ENCODE measurements around the gene PDZK1. TPM values are rescaled to one million over a fixed set of nuclear protein-coding genes. Genes with fewer than 3 reads are reported as not detected.
A peak's percentile ranks its signal among the peaks of the same experiment; 100 is the strongest.

PDZK1 gene
- total and polyA plus RNA-seq, 4 experiments from 2014 or later, result 0.45 TPM; not detected in 3

DNA sequence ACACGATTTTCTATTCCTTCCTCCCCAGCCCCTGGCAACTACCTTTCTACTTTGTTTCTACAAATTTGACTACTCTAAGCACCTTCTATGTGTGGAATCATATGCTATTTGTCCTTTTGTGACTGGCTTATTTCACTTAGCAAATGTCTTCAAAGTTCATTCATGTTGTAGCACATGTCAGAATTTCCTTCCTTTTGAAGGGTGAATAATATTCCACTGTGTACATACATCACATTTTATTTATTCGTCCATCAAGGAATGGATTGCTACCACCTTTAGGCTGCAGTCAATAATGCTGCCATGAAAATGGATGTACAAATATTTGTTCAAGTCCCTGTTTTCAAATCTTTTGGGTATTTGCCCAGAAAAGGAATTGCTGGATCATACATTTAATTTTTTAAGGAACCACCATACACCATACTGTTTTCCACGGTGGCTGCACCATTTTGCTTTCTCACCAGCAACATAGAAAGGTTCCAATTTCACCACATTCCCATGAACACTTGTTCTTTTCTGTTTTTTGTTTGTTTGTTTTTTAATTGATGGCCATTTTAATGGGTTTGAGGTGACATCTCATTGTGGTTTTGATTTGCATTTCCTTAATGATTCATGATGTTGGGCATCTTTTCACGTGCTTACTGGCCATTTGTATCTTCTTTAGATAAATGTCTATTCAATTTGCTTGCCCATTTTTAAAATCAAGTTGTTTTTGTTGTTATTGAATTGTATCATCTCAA lies 3.3 kb upstream of the PDZK1 start:
- DNase-seq, result no peak
- Mint-ChIP-seq H3K27me3 (peaks cover 0 to 1% of the 10 kb centered on the region in 2 donors), H3K4me3 (no peak overlapping the region), H3K4me1 (no peaks in the 10 kb centered on the region), H3K9me3 (peaks cover 0 to 2% (median 0%) of the 10 kb centered on the region in 8 donors), H3K36me3 (no peaks in the 10 kb centered on the region), H3K27ac (no peak overlapping the region)
- Histone ChIP-seq H3K4me3 (ENCODE audit: low read length in 2 of 2) (no peak overlapping the region), H3K27me3 (ENCODE audit: insufficient read depth, low read length) (no peaks in the 10 kb centered on the region), H3K27ac (ENCODE audit: low read depth, low read length) (no peak overlapping the region), H3K4me1 (ENCODE audit: insufficient read depth, low read length) (no peaks in the 10 kb centered on the region), H3K9me3 (ENCODE audit: control insufficient read depth in 1 of 2, low read length in 2 of 2) (no peaks in the 10 kb centered on the region), H3K36me3 (ENCODE audit: insufficient read depth, low read length) (no peaks in the 10 kb centered on the region)
- CTCF ChIA-PET (ENCODE audit: partially characterized antibody), result interaction anchor here (1.4 kb wide), 1 partner anchor 10 kb away, joined by 15 read pairs; no protein-coding TSS in a partner anchor
- POLR2A ChIA-PET (ENCODE audit: partially characterized antibody), result no interaction called here
- intact Hi-C loops (cut with micrococcal nuclease), result no loop called here

DNA sequence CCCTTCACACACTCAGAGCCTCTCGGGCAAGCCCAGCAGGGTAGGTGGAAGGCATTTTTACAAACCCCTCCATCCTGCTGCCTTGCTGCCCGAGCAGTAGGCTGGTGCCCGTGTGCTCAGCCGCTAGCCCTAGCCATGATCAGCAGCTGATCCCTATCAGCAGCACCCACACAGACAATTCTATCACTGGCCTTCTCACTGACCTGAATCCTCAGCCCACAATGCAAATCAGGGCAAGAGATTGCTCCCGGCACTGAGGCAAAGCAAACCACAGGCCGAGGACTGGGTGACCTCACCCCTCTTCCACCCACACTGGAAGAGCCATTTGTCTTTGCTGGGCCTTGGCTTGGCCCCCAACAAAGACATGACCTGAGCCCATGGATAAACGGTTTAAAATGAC lies 895 bp upstream of the PDZK1 start:
- Mint-ChIP-seq H3K36me3 (no peaks in the 10 kb centered on the region), H3K4me3 (no peak overlapping the region), H3K9me3 (peaks cover 0 to 2% (median 0%) of the 10 kb centered on the region in 8 donors), H3K27me3 (peaks cover 0 to 1% of the 10 kb centered on the region in 2 donors), H3K27ac (peak overlapping the region in 1 of 7 donors; percentile 52), H3K4me1 (no peaks in the 10 kb centered on the region)
- no peak overlapping the region for H3K27ac ChIP-seq (ENCODE audit: low read depth, low read length)
- no peaks in the 10 kb centered on the region for H3K4me1 ChIP-seq (ENCODE audit: insufficient read depth, low read length)
- POLR2A ChIA-PET (ENCODE audit: partially characterized antibody), result no interaction called here
- no peak for DNase-seq
- no peaks in the 10 kb centered on the region for H3K36me3 ChIP-seq (ENCODE audit: insufficient read depth, low read length)
- CTCF ChIA-PET (ENCODE audit: partially characterized antibody), result no interaction called here
- no peak overlapping the region for H3K4me3 ChIP-seq (ENCODE audit: low read length in 2 of 2)
- no peaks in the 10 kb centered on the region for H3K9me3 ChIP-seq (ENCODE audit: control insufficient read depth in 1 of 2, low read length in 2 of 2)
- intact Hi-C loops (cut with micrococcal nuclease), result no loop called here
- H3K27me3 ChIP-seq (ENCODE audit: insufficient read depth, low read length), result no peaks in the 10 kb centered on the region

DNA sequence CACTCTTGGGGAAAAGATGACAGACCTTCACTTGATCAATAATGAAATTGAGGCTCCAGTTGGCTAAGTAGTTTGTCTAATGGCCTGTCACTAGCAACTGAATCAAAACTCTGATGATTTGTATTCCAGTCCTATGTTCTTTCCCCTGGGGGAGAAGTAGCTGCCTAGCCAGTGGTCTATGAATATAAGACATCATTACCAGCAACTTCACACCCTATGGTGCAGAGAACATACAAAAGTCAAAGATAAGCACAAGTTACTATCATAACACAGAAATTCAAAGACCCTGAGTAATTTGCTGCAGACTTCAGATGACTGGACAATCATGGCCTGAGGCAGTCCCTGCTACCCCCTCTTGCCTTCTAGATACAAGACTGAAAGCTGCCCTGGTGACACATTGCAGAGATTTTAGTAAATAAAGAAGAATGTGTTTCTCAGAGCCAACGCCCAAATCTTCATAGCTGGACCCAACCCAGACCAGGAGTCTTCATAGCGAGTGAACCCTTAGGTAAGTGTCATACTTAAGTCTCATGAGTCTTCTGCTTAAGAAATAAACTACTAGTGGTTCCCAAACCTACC lies 993 bp downstream of the PDZK1 start:
- Histone ChIP-seq H3K36me3 (ENCODE audit: insufficient read depth, low read length) (no peaks in the 10 kb centered on the region), H3K4me1 (ENCODE audit: insufficient read depth, low read length) (no peaks in the 10 kb centered on the region), H3K4me3 (ENCODE audit: low read length in 2 of 2) (no peak overlapping the region), H3K9me3 (ENCODE audit: control insufficient read depth in 1 of 2, low read length in 2 of 2) (no peaks in the 10 kb centered on the region), H3K27ac (ENCODE audit: low read depth, low read length) (no peak overlapping the region), H3K27me3 (ENCODE audit: insufficient read depth, low read length) (no peaks in the 10 kb centered on the region)
- intact Hi-C loops (cut with micrococcal nuclease), result no loop called here
- Mint-ChIP-seq H3K36me3 (no peaks in the 10 kb centered on the region), H3K27me3 (peaks cover 0 to 1% of the 10 kb centered on the region in 2 donors), H3K9me3 (peaks cover 0 to 2% (median 0%) of the 10 kb centered on the region in 8 donors), H3K4me3 (no peak overlapping the region), H3K27ac (no peak overlapping the region), H3K4me1 (no peaks in the 10 kb centered on the region)
- ChIA-PET CTCF (ENCODE audit: partially characterized antibody) (no interaction called here), POLR2A (ENCODE audit: partially characterized antibody) (no interaction called here)
- DNase-seq, result no peak

DNA sequence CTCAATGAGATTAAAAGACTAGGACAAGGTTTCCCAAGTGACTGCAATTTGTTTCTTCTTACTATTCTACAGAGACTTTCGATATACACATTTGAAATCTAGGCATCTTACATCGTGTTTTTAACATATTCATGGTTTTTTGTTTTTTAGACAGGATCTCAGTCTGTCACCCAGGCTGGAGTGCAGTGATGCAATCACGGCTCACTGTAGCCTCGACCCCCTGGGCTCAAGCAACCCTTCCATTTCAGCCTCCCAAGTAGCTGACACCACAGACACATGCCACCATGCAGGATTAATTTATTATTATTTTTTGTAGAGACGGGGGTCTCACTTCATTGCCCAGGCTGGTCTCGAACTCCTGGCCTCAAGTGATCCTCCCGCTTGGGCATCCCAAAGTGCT lies 1.5 kb downstream of the PDZK1 start:
- H3K4me3 Mint-ChIP-seq, result no peak overlapping the region
- DNase-seq, result no peak
- H3K27me3 ChIP-seq (ENCODE audit: insufficient read depth, low read length), result no peaks in the 10 kb centered on the region
- no peaks in the 10 kb centered on the region for H3K36me3 Mint-ChIP-seq
- no peaks in the 10 kb centered on the region for H3K4me1 ChIP-seq (ENCODE audit: insufficient read depth, low read length)
- H3K9me3 Mint-ChIP-seq, result peaks cover 0 to 2% (median 0%) of the 10 kb centered on the region in 8 donors
- intact Hi-C loops (cut with micrococcal nuclease), result no loop called here
- H3K27ac Mint-ChIP-seq, result no peak overlapping the region
- H3K9me3 ChIP-seq (ENCODE audit: control insufficient read depth in 1 of 2, low read length in 2 of 2), result no peaks in the 10 kb centered on the region
- H3K4me3 ChIP-seq (ENCODE audit: low read length in 2 of 2), result no peak overlapping the region
- no peaks in the 10 kb centered on the region for H3K36me3 ChIP-seq (ENCODE audit: insufficient read depth, low read length)
- CTCF ChIA-PET (ENCODE audit: partially characterized antibody), result interaction anchor here (1.5 kb wide), 1 partner anchor 16 kb away, joined by 3 read pairs; no protein-coding TSS in a partner anchor
- no peak overlapping the region for H3K27ac ChIP-seq (ENCODE audit: low read depth, low read length)
- no peaks in the 10 kb centered on the region for H3K4me1 Mint-ChIP-seq
- H3K27me3 Mint-ChIP-seq, result peaks cover under 1 to 1% of the 10 kb centered on the region in 2 donors
- POLR2A ChIA-PET (ENCODE audit: partially characterized antibody), result no interaction called here

DNA sequence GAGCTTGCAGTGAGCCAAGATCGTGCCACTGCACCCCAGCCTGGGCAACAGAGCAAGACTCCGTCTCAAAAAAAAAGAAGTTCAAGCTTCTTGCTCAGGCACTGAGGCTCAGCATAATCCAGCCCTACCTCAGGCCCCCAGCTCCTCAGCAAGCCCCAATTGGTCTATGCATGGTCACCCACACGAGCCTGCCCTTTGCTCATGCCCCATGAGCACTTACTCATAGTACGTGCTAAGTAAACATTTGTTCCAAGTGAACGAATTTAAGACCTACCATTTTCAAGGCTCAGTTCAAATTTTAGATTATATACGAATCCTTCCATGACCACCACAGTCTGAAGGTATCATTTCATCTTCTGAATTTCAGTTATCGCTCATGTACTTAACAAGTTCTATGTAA lies 4.3 kb downstream of the PDZK1 start:
- no peak for DNase-seq
- intact Hi-C loops (cut with micrococcal nuclease), result no loop called here
- Histone ChIP-seq H3K27ac (ENCODE audit: low read depth, low read length) (no peak overlapping the region), H3K4me1 (ENCODE audit: insufficient read depth, low read length) (no peaks in the 10 kb centered on the region), H3K36me3 (ENCODE audit: insufficient read depth, low read length) (no peaks in the 10 kb centered on the region), H3K9me3 (ENCODE audit: control insufficient read depth in 1 of 2, low read length in 2 of 2) (no peaks in the 10 kb centered on the region), H3K4me3 (ENCODE audit: low read length in 2 of 2) (no peak overlapping the region), H3K27me3 (ENCODE audit: insufficient read depth, low read length) (no peaks in the 10 kb centered on the region)
- Mint-ChIP-seq H3K4me1 (no peaks in the 10 kb centered on the region), H3K27ac (no peak overlapping the region), H3K9me3 (no peaks in the 10 kb centered on the region), H3K36me3 (no peaks in the 10 kb centered on the region), H3K4me3 (no peak overlapping the region), H3K27me3 (peaks cover 0 to 2% of the 10 kb centered on the region in 2 donors)
- ChIA-PET CTCF (ENCODE audit: partially characterized antibody) (interaction anchor here (1.7 kb wide), 1 partner anchor 18 kb away, joined by 4 read pairs; no protein-coding TSS in a partner anchor), POLR2A (ENCODE audit: partially characterized antibody) (no interaction called here)

DNA sequence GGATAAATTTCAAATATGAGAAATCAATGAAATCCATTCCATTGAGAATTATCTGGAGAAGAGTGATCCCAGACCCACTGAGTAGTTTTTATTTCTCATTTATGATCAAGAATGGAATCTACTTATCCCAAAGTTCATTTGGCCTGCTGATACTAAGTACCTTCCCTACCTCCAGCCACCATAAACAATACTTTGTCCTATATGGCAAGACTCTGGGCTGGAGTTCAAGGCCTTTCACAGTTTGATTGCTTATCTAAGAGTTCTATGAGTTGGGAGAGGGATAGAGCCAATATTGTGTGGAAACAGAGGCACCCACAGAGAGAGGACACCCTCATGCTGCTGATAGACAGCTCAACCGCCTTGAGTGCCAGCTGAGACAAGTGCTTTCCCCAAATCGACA lies 5.1 kb downstream of the PDZK1 start:
- intact Hi-C loops (cut with micrococcal nuclease), result no loop called here
- H3K4me1 ChIP-seq (ENCODE audit: insufficient read depth, low read length), result no peaks in the 10 kb centered on the region
- H3K36me3 ChIP-seq (ENCODE audit: insufficient read depth, low read length), result no peaks in the 10 kb centered on the region
- no peak overlapping the region for H3K27ac ChIP-seq (ENCODE audit: low read depth, low read length)
- no peaks in the 10 kb centered on the region for H3K9me3 ChIP-seq (ENCODE audit: control insufficient read depth in 1 of 2, low read length in 2 of 2)
- Mint-ChIP-seq H3K27ac (no peak overlapping the region), H3K36me3 (no peaks in the 10 kb centered on the region), H3K4me1 (no peaks in the 10 kb centered on the region), H3K4me3 (no peak overlapping the region), H3K27me3 (peaks cover 0 to 2% of the 10 kb centered on the region in 2 donors), H3K9me3 (no peaks in the 10 kb centered on the region)
- H3K27me3 ChIP-seq (ENCODE audit: insufficient read depth, low read length), result no peaks in the 10 kb centered on the region
- CTCF ChIA-PET (ENCODE audit: partially characterized antibody), result interaction anchor here (1.7 kb wide), 1 partner anchor 18 kb away, joined by 4 read pairs; no protein-coding TSS in a partner anchor
- no peak for DNase-seq
- POLR2A ChIA-PET (ENCODE audit: partially characterized antibody), result no interaction called here
- H3K4me3 ChIP-seq (ENCODE audit: low read length in 2 of 2), result no peak overlapping the region

DNA sequence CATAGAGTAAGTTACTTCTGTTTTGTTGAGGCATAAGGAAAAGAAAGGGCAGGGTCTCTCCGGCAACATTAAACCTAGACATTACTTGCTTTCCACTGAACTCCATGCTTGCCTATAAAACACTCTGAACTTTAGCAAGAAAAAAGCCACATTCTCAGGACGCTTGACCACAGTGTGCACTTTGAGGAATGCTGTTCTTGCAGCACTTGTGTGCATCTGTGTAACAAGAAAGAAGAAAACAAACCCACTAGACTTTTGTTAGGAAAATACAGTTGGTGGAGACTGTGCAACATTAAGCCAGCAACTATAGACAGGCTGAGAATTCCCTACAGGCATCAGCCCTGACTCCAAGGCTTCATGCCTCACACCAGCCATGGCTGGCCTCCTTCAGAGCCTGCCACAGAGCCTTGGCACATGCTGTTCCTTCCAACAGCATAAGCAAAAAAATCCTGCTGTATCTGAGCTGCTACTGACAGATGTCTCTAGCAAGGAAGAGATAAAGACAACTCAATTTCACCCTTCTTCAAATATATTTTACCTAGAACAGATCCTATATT lies 5.8 kb downstream of the PDZK1 start:
- no peaks in the 10 kb centered on the region for H3K9me3 Mint-ChIP-seq

More for the DNA sequence above, 5.8 kb downstream of the PDZK1 start:
- H3K27me3 Mint-ChIP-seq, result peaks cover 0 to 2% of the 10 kb centered on the region in 2 donors
- POLR2A ChIA-PET (ENCODE audit: partially characterized antibody), result no interaction called here
- no peak overlapping the region for H3K27ac Mint-ChIP-seq
- H3K4me1 Mint-ChIP-seq, result no peaks in the 10 kb centered on the region
- H3K4me3 Mint-ChIP-seq, result no peak overlapping the region
- H3K27ac ChIP-seq (ENCODE audit: low read depth, low read length), result no peak overlapping the region
- intact Hi-C loops (cut with micrococcal nuclease), result no loop called here
- H3K36me3 ChIP-seq (ENCODE audit: insufficient read depth, low read length), result no peaks in the 10 kb centered on the region
- no peaks in the 10 kb centered on the region for H3K4me1 ChIP-seq (ENCODE audit: insufficient read depth, low read length)
- no peak overlapping the region for H3K4me3 ChIP-seq (ENCODE audit: low read length in 2 of 2)
- H3K36me3 Mint-ChIP-seq, result no peaks in the 10 kb centered on the region
- CTCF ChIA-PET (ENCODE audit: partially characterized antibody), result no interaction called here
- no peaks in the 10 kb centered on the region for H3K27me3 ChIP-seq (ENCODE audit: insufficient read depth, low read length)
- H3K9me3 ChIP-seq (ENCODE audit: control insufficient read depth in 1 of 2, low read length in 2 of 2), result no peaks in the 10 kb centered on the region
- no peak for DNase-seq
